Stimulated activated CD4-positive, alpha-beta T cell treated with anti-CD3 and anti-CD28 coated beads, Interleukin-1b, Interleukin-23, amount 100 ng/mL, for 48 hours (primary cell): ENCODE data around the gene COL27A1.

ENCODE experiments used
- DNase-seq: peaks from one replicate; pipeline ENCODE4 v3.0.0-alpha.2; 2020

The COL27A1 gene

DNA sequence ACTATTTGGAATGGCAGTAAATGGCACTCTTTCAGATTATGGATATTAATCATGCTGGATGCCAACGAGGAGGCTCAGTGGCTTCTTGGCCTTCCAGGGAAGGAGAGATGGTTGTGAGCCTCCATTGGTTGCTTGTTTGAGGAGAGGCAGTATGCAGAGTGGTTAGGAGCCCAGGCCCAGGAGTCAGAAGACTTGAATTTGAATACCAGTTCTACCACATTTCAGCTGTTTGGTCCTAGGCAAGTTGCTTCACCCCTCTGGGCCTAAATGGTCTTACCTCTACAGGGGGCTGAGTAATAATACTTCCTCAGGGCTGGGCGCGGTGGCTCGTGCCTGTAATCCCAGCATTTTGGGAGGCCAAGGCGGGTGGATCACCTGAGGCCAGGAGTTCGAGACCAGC lies 52.5 kb downstream of the COL27A1 start:
- DNase-seq = no peak

DNA sequence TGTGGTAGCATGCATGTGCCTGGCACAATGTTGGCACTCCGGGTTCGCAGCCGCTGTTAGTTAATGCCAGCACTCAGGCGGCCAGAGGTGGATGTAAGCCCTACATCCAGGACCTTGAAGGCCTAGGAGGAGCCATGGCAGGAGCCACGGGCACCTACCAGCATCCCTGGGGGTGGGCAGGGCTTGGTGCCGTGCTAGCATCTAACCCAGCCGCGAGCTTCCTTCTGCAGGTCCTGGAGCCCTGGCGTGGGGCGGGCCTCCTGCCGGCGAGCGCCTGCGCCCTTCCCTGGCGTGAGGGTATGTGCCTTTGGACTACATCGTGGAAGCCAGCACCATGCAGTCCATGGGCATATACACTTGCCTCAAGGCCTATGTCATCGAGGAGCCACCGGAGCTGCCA lies 53.8 kb downstream of the COL27A1 start:
- DNase-seq = no peak

DNA sequence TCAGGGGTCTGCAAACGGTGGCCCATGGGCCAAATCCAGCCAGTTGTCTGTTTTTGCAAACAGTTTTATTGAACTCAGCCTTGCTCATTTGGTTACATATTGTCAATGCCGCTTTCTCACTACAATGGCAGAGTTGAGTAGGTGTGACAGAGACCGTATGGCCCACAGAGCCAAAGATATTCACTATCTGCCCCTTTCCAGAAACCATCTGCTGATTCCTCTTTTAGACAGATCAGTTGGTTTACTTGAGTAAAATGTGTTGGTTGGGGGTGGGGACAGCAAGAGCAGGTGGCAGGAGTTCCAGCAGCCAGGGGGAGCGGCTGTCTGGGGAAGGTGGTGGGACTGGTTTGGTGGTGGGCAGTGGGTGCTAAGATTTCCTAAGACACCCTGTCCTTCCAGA lies 54.8 kb downstream of the COL27A1 start:
- no peak for DNase-seq

DNA sequence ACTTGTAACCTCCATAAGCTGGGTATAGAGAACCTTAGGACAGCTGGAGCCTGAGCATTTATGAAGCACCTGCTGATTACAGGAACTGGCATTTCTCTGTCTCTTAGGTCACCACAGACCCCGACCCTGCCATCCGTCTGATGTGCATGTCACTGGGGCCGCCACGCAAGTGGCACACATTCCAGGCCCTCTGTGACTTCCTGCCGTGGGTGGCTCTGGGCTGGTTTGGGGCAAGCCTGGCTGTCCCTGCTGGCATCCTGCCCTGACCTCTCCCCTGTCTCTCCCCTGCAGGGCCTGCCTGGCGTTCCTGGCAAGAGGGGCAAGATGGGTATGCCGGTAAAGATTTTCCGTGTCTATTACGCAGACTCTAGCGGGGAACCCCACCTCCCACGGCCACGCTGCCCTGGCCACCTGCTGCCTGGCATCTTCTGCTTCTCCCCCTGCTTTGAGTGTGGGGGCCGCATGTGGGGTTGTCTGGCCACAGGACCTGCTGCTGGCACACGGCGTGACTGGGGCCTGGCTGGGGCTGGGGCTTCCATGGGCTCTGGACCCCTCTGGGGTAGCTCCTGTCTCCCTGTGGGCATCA lies 55.4 kb downstream of the COL27A1 start:
- no peak for DNase-seq

DNA sequence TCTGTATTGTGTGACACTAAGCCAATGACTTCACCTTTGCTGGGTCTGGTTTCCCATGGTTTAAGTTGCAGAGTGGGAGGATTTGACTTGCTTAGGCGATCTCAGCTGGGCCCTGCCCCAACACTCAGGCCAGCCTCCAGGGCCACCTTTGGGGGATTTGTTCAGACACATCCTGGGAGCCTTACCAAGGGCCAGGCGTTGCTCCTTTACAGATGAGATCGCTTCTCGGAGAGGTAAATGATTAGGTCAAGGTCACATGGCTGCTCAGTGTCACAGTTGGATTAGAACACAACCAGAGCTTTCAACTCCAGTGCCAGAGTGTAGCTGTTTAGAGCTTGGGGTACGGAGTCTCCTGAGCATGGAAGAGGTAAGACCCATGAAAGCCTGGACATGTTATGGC lies 57.5 kb downstream of the COL27A1 start:
- DNase-seq = no peak

DNA sequence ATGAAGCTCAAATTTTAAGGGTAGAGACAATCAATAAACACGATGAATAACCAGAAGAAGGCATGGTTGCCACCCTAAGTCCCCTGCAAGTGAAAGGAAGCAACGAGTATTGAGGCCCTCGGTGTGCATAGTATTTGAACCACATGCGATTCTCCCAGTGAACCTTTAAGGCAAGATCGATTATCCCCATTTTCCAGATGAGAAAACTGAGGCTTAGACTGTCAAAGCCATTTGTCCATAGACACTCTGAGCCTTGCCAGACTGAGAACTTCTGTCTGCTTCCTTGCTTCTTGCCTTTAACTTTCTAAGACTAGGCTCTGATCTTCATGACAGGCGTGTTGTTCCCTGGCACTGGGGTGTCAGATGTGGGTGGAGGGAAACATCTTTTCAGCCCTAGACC lies 58.2 kb downstream of the COL27A1 start:
- no peak for DNase-seq

DNA sequence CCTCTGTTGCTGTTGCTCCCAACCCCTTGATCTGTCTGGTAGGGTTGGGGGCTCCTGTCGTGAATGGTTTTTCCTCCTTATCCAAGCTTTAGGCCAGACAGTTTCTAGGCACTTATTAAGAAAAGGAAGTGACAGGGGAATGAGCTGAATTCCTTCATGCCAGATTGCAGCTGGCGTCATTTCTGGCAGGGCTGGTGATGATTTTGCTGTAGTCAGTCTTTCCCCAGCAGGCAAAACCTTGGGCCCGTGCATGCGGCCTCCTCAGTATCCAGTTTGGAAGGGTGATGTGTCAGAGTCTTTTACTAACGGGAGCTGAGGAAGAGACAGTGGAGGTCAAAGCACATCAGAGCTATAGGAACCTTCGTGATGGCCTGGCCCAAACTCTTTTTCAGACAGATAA lies 58.8 kb downstream of the COL27A1 start:
- no peak for DNase-seq

DNA sequence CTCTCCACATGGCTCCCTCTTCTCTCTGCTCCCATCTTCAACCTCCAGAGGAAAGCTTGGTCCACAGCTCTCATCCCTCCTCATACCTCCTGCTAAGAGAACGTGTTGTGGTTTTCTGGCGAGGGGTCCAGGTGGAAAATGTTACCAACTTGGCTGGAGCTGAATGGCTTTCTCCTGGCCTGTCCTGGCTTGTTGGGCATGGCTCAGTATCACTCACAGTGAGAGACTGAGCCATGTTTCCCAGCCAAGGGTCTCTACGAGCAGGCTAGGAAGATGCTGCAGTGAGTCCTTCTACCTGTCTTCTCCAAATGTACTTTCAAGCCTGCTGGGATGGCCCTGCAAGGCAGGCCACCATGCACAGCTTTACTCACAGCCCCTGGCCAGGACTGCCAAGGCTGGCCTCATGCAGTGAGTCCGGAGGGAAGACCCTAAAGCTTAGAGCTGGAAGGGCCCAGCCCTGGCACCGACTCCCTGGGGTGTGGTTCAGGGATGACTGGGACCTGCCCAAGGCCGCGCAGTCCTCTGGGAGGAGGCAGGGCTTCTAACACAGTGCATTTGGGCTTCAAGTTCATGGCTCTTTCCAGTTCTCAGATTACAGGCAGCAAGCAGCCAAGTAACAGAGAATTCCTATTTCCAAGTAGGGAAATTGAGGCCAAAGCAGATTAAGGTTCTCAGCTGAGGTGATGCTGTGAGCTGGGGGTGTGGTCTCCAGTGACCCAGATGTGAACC lies 59.5 kb downstream of the COL27A1 start:
- no peak for DNase-seq

DNA sequence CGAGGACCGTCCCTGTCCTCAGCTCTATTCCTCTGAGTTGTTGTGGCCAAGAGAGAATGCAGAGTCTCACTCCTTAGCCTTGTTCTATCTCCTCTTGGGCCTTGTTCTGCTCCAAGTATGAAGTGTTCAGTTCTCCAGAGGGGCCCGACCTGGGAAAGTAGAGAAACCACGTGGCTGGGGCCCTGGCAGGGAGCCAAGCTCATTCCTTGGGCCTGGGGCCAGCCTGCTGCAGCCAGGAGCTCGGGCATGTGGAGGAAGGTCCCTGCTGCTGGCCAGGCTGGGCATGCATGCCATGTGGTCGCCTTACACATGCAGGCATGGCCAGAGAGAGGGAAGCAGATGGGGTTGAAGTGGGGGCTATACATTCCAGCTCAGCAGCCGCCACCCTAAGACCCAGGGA lies 60.7 kb downstream of the COL27A1 start:
- no peak for DNase-seq

DNA sequence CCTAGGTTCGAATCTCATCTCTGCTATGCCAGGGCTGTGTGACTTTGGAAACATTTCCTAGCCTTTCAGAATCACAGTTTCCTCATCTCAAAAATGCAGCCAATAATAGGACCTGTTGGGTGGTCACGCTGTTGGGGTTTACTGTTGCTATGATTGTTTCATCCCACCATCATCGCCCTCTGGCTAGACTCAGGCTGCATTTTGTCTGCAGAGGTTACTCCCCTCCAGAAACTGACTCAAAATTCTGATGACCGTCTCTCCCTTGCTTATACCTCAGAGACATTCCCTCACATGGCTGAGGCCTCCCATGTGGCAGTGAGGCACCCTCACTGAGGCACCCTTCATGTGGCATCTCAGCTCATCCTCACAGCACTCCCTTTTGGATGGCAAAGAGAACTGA lies 61.6 kb downstream of the COL27A1 start:
- no peak for DNase-seq

DNA sequence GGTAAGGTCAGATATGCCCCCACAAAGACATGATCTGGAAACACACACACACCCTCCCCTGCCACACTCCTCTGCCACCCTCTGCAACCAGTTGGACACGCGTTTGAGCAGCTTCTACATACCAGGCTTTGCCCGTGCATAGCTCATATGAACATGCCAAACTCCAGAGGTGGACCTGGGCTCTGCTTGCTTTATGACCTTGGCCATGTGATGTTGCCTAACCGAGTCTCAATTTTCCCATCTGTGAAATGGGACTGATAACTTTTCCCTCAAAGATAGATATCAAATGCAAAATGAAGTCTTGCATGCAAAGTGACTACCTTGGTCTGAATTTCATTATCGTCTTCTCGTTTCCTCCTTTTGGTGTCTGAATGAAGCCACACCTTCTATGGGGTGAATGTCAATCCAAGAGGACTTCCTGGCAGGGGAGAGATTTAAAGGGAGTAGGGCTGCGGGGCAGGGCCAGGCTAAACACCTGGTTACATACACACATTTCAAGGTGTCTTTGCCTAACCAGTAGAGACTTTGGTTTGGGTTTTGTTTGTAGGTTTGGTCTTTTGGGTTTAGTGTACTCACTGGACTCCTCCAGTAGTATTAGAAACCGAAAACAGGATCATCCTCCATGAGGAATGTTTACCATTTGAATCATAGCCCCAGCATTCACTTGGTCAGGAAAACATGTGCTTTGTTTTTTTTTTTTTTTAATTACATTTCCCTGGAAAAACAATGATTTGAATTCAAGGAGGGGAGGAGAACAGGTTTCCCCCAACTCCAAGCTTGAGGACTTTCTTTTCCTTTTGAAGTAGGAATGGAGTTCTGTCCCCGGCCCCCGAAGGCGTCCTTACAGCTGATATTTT lies 63.2 kb downstream of the COL27A1 start:
- DNase-seq = no peak

DNA sequence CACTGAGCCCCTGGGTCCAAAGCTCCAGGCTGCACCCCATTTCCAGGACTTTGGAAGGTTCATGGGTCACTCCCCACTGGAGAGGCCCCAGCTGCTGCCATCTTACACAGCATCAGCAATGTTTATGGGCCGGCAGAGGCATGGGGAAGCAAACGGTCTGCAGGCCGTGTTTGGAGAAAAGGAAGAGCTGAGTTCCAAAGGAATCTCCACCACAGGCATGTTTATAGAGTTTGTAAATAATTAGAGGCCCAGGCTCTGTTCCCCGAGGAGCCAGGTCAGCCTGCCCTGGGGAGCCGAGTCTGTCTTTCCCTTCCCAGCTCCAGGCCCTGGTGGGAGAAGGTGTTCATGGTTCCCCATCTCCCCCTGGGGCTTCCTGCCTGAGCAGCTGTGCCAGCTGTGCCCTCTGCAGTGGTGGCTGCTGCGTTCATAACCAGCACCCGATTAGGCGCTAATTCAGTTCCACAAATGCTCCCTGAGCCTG lies 64.8 kb downstream of the COL27A1 start:
- DNase-seq = no peak

DNA sequence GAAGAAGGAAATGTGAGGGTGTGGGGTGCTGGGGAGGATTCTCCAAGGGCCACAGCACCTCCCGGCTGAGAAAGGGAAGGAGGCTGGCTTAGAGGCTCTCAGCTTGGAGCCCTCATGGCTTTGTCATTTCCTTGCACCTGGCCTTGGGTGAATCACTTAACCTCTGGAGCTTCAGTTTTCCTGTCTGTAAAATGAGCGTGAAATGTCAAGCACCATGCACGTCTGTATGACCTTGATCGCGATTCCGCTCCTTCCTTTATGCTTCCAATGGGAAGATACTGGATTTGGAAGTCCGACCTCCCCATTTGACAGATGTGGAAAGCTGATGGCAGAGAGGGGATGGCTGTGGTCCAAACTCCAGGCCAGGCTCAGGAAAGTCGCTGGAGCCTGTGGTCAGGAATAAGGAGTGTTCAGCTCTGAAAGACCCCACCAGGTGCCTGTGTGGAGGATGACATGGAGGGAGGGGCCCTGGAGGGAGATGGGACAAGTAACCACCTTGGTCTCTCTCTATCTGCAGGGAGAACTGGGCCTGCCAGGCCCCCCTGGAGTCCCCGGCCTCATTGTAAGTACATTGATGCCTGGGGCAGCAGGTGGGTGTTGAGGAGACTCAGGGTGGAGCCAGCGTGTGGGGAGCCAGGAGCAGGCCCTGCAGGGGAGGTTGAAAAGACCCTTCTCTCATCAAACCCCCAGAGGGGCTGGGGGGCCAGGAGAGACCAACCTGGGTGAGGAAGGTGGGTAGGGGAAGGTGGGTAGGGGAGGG lies 66.5 kb downstream of the COL27A1 start:
- no peak for DNase-seq

DNA sequence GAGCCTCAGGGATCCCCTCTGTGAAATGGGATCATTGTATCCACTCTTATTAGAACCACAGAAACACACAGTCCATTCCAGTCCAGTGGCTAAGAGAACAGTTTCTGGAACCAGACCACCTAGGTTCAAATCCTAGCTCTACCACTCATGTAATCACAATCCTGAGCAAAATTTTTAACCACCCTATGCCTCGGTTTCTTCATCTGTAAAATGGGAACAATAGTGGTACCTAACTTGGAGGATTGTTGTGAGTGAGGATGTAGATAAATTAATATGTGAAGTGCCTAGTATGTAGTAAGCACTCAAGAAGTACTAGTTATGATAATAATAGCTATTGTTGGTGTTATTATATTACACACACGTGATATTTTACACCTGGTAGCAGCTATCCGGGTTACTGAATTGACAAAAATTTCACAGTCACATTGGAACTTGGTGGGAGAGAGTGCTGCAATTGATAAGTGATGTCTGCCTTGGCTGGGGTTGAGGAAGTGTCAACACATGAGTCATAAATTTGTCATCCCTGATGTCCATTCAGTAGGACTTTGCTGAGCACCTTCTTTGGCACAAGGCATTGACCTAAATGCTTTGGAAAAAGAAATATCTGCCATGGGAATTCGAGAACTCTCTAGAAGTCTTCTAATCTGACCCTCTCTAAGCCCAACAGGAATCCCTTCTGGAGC lies 68.4 kb downstream of the COL27A1 start:
- DNase-seq = no peak

DNA sequence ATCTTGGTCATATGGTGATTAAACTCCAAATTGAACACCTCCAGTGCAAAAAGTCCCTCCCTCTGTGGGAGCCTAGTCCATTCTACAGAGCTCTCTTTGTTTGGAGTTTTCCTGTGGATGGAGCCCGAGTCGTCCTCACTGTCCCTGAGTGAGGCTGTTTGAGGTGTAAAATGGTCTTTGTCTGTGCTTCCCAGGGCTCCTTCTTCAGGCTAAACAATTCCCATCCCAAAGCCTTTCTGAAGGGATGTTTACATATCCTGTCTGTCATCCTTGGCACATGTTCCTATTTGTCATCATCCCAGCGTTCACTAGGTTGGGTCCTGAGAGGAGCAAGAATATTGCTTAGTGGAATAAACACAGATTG lies 68.9 kb downstream of the COL27A1 start:
- no peak for DNase-seq

DNA sequence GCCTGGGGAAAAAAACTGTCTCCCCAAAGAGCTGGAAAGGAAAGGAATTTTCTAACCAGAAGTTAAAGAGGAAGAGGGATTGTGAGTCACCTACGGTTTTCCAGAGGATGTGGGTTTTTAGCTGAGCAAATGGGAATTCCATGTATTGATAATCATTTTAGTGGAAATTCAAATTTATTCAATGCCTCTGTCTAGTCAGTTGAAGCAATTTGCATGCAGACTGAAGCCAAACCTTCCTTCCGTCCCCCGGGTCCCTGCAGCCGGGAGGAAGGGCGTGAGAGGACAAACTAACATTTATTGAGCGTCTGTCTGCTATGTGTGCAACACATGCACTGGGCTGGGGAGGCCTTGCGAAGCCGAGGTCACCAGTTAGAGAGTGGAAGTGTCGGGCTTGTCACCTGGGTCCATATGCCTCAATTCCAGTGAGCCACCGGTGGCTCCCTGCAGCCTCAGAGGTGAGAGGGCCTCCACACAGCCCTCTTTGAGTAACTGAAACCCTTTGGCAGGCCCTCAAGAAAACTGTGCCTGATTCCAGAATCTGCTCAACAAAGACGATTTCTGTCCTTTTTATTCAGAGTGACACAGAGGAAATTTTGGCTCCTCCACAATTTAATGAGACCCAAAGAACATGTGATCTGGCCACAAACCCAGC lies 70.3 kb downstream of the COL27A1 start:
- no peak for DNase-seq

DNA sequence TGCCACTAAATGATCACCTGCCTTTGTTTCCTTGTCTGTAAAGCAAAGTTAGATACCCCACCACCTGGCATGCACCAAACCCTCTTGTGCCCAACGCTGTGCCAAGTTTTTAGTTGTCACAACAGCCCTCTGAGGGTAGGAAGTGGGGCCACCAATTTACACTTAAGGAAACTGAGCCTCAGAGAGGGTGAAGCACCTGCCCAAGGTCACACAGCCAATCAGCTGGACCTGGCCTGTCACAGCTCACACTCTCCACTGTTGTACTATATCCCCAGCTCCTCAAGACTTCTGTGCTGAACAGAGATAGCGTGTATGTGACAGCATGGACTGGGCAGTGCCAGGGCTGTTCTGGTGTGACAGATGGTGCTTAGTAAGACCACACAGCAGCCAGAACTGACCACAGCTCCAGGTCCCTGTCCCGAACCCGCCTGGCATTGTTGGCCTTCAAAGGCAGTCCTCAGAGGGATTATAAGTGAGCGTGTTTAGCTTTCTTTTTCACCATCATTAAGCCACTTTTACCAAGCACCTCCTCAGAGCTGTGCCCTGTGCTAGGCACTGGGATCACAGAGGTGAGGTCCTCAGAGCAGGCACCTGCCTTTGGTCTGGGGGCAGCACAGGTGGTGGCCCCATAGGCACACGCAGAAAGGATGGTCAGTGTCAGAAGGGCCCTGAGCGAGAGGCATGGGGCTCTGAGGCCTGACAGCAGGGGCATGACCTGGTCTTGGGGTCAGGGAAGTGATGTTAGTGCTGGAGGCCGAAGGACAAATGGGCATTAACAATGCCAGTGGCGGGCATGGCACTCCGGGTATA lies 71.1 kb downstream of the COL27A1 start:
- DNase-seq = no peak

DNA sequence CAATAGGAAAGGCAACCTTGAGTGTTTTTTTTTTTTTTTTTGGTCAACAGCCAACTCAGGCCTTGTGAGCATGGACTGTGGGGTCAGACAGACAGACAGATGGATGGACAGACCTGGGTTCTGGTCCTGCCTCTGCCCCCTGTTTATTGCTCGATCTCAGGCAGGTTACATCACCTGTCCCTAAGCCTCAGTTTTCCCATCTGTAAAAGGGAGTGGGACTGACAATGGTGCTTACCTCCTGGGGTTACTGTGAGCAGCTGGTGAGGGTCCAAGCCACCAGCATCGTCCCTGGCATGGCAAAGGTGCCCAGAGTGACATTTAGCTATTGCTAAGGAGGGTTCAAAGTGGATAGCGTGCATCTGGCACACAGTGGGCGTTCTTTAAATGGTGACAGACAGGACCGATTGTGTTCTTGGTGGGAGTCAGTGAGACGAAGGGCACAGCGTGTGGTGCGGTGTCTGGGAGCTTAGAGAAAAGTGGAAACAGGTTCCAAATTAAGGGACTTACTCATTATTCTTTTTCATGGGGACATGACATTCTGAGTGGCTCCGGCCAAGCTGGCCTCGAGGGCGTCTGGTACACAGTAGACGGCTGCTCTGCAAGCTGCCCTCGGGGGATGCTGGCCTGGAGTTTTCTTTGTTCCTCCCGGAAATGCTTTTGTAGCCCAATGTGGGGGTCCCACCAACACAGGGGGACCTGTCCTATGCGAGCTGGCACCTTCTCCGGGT lies 72.1 kb downstream of the COL27A1 start:
- no peak for DNase-seq

DNA sequence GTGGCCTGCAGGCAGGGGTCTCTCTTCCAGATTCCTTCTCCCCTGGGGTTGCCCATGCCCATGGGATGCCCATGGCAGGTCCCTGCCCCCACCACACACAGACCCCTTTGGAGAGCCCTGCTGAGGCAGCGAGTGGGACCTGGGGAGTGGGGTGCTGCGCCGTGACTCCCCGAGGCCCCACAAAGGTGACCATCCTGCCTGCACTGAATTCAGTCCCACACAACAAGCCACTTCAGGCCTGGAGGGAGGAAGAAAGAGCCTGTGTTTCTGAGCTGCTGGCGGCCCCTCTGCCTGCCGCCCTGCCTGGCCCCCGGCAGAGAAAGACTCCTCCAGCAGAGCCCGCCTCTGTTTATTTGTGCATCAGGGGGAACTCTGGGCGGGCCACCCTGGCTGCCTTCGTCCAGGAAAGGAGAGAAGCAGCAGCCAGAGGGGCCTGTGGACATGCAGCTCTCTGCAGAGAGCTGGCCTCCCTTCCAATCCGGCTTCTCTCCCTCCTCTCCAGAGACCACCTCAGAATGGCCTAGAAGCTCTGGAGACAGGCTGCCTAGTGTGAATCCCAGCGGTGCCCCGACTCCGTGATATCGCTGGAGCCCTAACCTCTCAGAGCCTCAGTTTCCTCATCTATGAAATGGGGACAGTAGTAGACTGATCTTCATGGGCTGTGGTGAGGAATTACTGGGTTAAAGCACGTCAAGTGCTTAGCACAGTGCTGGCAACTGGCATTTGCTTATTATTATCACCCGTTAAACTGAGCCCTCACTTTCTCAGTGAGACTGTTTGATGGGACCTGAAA lies 72.9 kb downstream of the COL27A1 start:
- DNase-seq = no peak

DNA sequence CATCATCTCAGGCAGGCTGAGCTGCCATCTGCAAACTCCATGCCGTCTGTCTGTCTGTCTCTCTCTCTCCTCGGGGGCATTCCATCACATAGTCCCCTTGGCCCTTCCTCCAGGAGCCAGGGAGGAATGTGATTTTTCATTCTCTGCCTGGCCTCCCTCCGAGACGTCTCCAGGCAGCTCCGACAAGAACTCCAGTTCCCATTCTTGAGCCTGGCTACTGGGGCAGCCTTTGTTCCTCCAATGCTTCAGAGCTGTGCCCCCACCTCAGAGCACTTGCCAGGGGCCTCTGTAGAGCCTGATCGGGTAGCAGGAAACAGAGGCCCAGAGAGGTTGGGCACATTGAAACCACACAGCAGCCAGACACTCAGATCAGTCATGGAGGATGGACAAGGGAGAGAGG lies 74.0 kb downstream of the COL27A1 start:
- DNase-seq = no peak
